ENCODE data around the gene FOXN1.

FOXN1 gene

DNA sequence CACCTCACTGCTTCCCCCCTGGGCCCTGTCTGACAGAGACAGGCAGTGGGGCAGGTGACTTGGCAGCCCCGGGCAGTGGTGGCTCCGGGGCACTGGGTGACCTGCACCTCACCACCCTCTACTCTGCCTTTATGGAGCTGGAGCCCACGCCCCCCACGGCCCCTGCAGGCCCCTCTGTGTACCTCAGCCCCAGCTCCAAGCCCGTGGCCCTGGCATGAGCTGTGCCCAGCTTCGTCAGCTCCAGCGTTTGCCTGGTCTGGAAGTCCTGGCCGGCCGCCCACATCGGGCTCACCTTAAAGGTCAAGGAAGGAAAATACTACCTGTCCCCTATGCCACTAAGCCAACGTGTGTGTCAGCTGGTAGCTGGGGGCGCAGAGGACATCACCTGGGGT is 31.1 kb downstream of the FOXN1 start:
- H3K18ac ChIP-seq (ENCODE audit: low read length) = no peak overlapping the region
- no peak overlapping the region for H3K4me2 ChIP-seq (ENCODE audit: low read length)
- no peak overlapping the region for H4K8ac ChIP-seq (ENCODE audit: low read depth, low read length)
- H3K9ac ChIP-seq (ENCODE audit: low read length) = no peak overlapping the region
- H4K12ac ChIP-seq (ENCODE audit: low read depth, low read length) = no peak overlapping the region
- WGBS (ENCODE audit: extremely low coverage, insufficient coverage, insufficient read length) = no CpG with 5 or more reads among the region's 12 CpGs
- no peak for DNase-seq
- H3K27ac ChIP-seq (ENCODE audit: low read depth, low read length) = no peak overlapping the region
- H3K23ac ChIP-seq (ENCODE audit: low read length) = no peak overlapping the region
- no peaks in the 10 kb centered on the region for H3K4me1 ChIP-seq (ENCODE audit: control insufficient read depth in 1 of 2, insufficient read depth in 2 of 2, low read length in 2 of 2)
- H2AK5ac ChIP-seq (ENCODE audit: low read length) = no peak overlapping the region
- no peak overlapping the region for H2BK120ac ChIP-seq (ENCODE audit: insufficient read depth, low read length, poor library complexity)
- H2BK5ac ChIP-seq (ENCODE audit: low read depth, low read length, poor library complexity) = no peak overlapping the region
- H3K27me3 ChIP-seq (ENCODE audit: insufficient read depth, low read length) = no peaks in the 10 kb centered on the region
- H3K4me3 ChIP-seq (ENCODE audit: low read depth, low read length) = no peak overlapping the region
- H4K91ac ChIP-seq (ENCODE audit: low read depth, low read length) = no peak overlapping the region
- no peak overlapping the region for H2BK12ac ChIP-seq (ENCODE audit: low read length)
- no peaks in the 10 kb centered on the region for H3K36me3 ChIP-seq (ENCODE audit: control insufficient read depth in 1 of 2, insufficient read depth in 2 of 2, low read length in 2 of 2)
- no peak overlapping the region for H3K14ac ChIP-seq (ENCODE audit: low read length)
- no peak overlapping the region for H2AFZ ChIP-seq (ENCODE audit: insufficient read depth, low read length, poor library complexity)
- no peaks in the 10 kb centered on the region for H3K79me2 ChIP-seq (ENCODE audit: control insufficient read depth, insufficient read depth, low read length, poor library complexity)
- peaks cover 2% of the 10 kb centered on the region for H3K9me3 ChIP-seq (ENCODE audit: insufficient read depth, low read depth, low read length)
- H3K79me1 ChIP-seq (ENCODE audit: low read length) = no peaks in the 10 kb centered on the region
- no peak overlapping the region for H3K4ac ChIP-seq (ENCODE audit: low read depth, low read length)

DNA sequence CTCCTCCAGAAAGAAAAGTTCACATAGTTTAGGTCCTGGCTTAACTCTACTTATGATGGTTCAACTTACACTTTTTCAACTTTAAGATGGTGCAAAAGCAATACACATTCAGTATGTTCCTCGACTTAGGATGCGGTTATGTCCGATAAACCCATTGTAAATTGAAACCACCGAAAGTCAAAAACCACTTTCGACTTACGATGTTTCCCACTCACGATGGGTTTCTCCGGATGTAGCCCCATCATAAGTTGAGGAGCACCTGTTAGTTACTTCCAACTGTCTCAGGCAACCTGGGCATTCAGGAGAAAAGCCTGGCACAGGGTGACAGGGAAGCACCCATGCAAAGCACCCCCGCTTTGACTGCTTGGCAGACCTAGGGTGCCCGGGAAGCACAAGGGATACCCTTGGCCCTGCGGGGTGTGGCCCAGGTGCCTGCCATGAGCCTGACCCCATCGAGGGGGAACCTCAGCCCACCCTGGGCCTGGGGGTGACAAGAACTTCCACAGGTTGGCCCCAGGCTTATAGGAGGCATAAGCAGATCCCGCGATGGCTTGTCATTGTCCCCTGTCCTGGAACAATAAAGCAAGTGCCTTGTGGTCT is 32.2 kb downstream of the FOXN1 start:
- no peak overlapping the region for H3K4me3 ChIP-seq (ENCODE audit: low read depth, low read length)
- H2BK5ac ChIP-seq (ENCODE audit: low read depth, low read length, poor library complexity) = no peak overlapping the region
- H3K4me2 ChIP-seq (ENCODE audit: low read length) = no peak overlapping the region
- H3K79me2 ChIP-seq (ENCODE audit: control insufficient read depth, insufficient read depth, low read length, poor library complexity) = no peaks in the 10 kb centered on the region
- H2AFZ ChIP-seq (ENCODE audit: insufficient read depth, low read length, poor library complexity) = no peak overlapping the region
- no peaks in the 10 kb centered on the region for H3K79me1 ChIP-seq (ENCODE audit: low read length)
- H3K27me3 ChIP-seq (ENCODE audit: insufficient read depth, low read length) = no peaks in the 10 kb centered on the region
- H3K9me3 ChIP-seq (ENCODE audit: insufficient read depth, low read depth, low read length) = peaks cover 2% of the 10 kb centered on the region
- no peak overlapping the region for H3K18ac ChIP-seq (ENCODE audit: low read length)
- no peak overlapping the region for H4K91ac ChIP-seq (ENCODE audit: low read depth, low read length)
- no peak overlapping the region for H3K14ac ChIP-seq (ENCODE audit: low read length)
- H2BK12ac ChIP-seq (ENCODE audit: low read length) = no peak overlapping the region
- no peak overlapping the region for H2AK5ac ChIP-seq (ENCODE audit: low read length)
- H3K36me3 ChIP-seq (ENCODE audit: control insufficient read depth in 1 of 2, insufficient read depth in 2 of 2, low read length in 2 of 2) = no peaks in the 10 kb centered on the region
- DNase-seq = no peak
- H2BK120ac ChIP-seq (ENCODE audit: insufficient read depth, low read length, poor library complexity) = no peak overlapping the region
- no peak overlapping the region for H3K4ac ChIP-seq (ENCODE audit: low read depth, low read length)
- no peak overlapping the region for H4K8ac ChIP-seq (ENCODE audit: low read depth, low read length)
- no peak overlapping the region for H3K27ac ChIP-seq (ENCODE audit: low read depth, low read length)
- H4K12ac ChIP-seq (ENCODE audit: low read depth, low read length) = no peak overlapping the region
- no peaks in the 10 kb centered on the region for H3K4me1 ChIP-seq (ENCODE audit: control insufficient read depth in 1 of 2, insufficient read depth in 2 of 2, low read length in 2 of 2)
- H3K9ac ChIP-seq (ENCODE audit: low read length) = no peak overlapping the region
- no peak overlapping the region for H3K23ac ChIP-seq (ENCODE audit: low read length)
- no CpG with 5 or more reads among the region's 14 CpGs for WGBS (ENCODE audit: extremely low coverage, insufficient coverage, insufficient read length)

DNA sequence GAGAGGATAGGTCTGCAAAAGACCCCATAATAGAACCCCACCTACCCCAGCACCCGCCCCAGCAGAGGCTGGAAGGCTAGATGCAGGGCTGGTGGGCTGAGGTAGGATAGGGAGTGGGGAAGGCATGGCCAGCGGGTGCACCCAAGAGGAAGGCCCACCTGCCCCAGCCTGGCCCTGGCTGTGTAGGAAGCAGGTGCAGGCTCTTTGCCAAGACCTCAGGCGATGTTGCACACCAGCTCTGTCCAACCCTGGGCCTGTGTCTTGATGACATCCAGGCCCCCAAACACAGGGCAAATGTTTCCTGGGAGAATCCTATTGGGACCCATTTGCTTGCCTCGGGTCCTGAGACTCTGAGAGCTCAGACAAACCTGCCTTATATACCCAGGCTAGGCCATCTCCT is 34.1 kb downstream of the FOXN1 start:
- H2BK5ac ChIP-seq (ENCODE audit: low read depth, low read length, poor library complexity) = no peak overlapping the region
- H3K4me1 ChIP-seq (ENCODE audit: control insufficient read depth in 1 of 2, insufficient read depth in 2 of 2, low read length in 2 of 2) = no peaks in the 10 kb centered on the region
- DNase-seq = no peak
- H2BK12ac ChIP-seq (ENCODE audit: low read length) = no peak overlapping the region
- H3K18ac ChIP-seq (ENCODE audit: low read length) = no peak overlapping the region
- peaks cover 2% of the 10 kb centered on the region for H3K9me3 ChIP-seq (ENCODE audit: insufficient read depth, low read depth, low read length)
- H3K14ac ChIP-seq (ENCODE audit: low read length) = no peak overlapping the region
- H3K4me3 ChIP-seq (ENCODE audit: low read depth, low read length) = no peak overlapping the region
- H4K8ac ChIP-seq (ENCODE audit: low read depth, low read length) = no peak overlapping the region
- no peak overlapping the region for H3K4ac ChIP-seq (ENCODE audit: low read depth, low read length)
- no peak overlapping the region for H3K4me2 ChIP-seq (ENCODE audit: low read length)
- no peak overlapping the region for H4K91ac ChIP-seq (ENCODE audit: low read depth, low read length)
- H3K23ac ChIP-seq (ENCODE audit: low read length) = no peak overlapping the region
- H3K79me1 ChIP-seq (ENCODE audit: low read length) = no peaks in the 10 kb centered on the region
- H2BK120ac ChIP-seq (ENCODE audit: insufficient read depth, low read length, poor library complexity) = no peak overlapping the region
- H2AK5ac ChIP-seq (ENCODE audit: low read length) = no peak overlapping the region
- H3K36me3 ChIP-seq (ENCODE audit: control insufficient read depth in 1 of 2, insufficient read depth in 2 of 2, low read length in 2 of 2) = no peaks in the 10 kb centered on the region
- no peak overlapping the region for H3K9ac ChIP-seq (ENCODE audit: low read length)
- H3K79me2 ChIP-seq (ENCODE audit: control insufficient read depth, insufficient read depth, low read length, poor library complexity) = no peaks in the 10 kb centered on the region
- H3K27ac ChIP-seq (ENCODE audit: low read depth, low read length) = no peak overlapping the region
- no CpG with 5 or more reads among the region's 4 CpGs for WGBS (ENCODE audit: extremely low coverage, insufficient coverage, insufficient read length)
- H4K12ac ChIP-seq (ENCODE audit: low read depth, low read length) = no peak overlapping the region
- no peaks in the 10 kb centered on the region for H3K27me3 ChIP-seq (ENCODE audit: insufficient read depth, low read length)
- no peak overlapping the region for H2AFZ ChIP-seq (ENCODE audit: insufficient read depth, low read length, poor library complexity)

DNA sequence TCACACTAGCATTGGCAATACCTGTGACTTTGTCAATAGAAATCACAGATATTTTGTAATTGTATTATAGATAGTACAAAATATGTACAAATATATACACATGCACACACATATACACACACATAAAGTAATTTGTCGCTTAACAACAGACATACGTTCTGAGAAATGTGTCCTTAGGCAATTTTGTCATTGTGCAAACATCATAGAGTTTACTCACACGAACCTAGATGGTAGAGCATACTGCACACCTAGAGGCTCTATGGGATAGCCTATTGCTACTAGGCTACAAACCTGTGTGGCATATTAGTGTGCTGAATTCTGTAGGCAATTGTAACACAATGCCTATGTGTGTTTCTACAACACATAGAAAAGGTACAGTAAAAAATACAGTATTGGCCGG is 35.3 kb downstream of the FOXN1 start:
- Histone ChIP-seq H3K9ac (ENCODE audit: low read length) (no peak overlapping the region), H3K27me3 (ENCODE audit: insufficient read depth, low read length) (no peaks in the 10 kb centered on the region), H4K91ac (ENCODE audit: low read depth, low read length) (no peak overlapping the region), H3K27ac (ENCODE audit: low read depth, low read length) (no peak overlapping the region), H2AFZ (ENCODE audit: insufficient read depth, low read length, poor library complexity) (no peak overlapping the region), H3K79me2 (ENCODE audit: control insufficient read depth, insufficient read depth, low read length, poor library complexity) (no peaks in the 10 kb centered on the region), H4K12ac (ENCODE audit: low read depth, low read length) (no peak overlapping the region), H3K4me1 (ENCODE audit: control insufficient read depth in 1 of 2, insufficient read depth in 2 of 2, low read length in 2 of 2) (no peaks in the 10 kb centered on the region), H3K23ac (ENCODE audit: low read length) (no peak overlapping the region), H2BK12ac (ENCODE audit: low read length) (no peak overlapping the region), H4K8ac (ENCODE audit: low read depth, low read length) (no peak overlapping the region), H2AK5ac (ENCODE audit: low read length) (no peak overlapping the region), H3K4me3 (ENCODE audit: low read depth, low read length) (no peak overlapping the region), H3K4me2 (ENCODE audit: low read length) (no peak overlapping the region), H2BK120ac (ENCODE audit: insufficient read depth, low read length, poor library complexity) (no peak overlapping the region), H3K14ac (ENCODE audit: low read length) (no peak overlapping the region), H2BK5ac (ENCODE audit: low read depth, low read length, poor library complexity) (no peak overlapping the region), H3K36me3 (ENCODE audit: control insufficient read depth in 1 of 2, insufficient read depth in 2 of 2, low read length in 2 of 2) (peaks cover 0 to under 1% of the 10 kb centered on the region in 2 experiments), H3K4ac (ENCODE audit: low read depth, low read length) (no peak overlapping the region), H3K18ac (ENCODE audit: low read length) (no peak overlapping the region), H3K9me3 (ENCODE audit: insufficient read depth, low read depth, low read length) (peaks cover 2% of the 10 kb centered on the region), H3K79me1 (ENCODE audit: low read length) (no peaks in the 10 kb centered on the region)
- DNase-seq = peak in 1 of 2 donors; percentile 28
- no CpG with 5 or more reads among the region's 4 CpGs for WGBS (ENCODE audit: extremely low coverage, insufficient coverage, insufficient read length)

All from trophoblast cell (in vitro differentiated cells and primary cell).